HepG2 (cell line): ENCODE data around the gene KLHL12. TPM values are rescaled to one million over a fixed set of nuclear protein-coding genes. Genes with fewer than 3 reads are reported as not detected.

ENCODE experiments used
- ARNT2 ChIP-seq: sonication (generic); formaldehyde crosslinking; IDR thresholded peaks from 2 replicates; pipeline ENCODE4 v1.8.0; 2022; ENCODE audit warnings: mild to moderate bottlenecking, low read depth, missing genetic modification reagents, moderate library complexity
- KDM2A ChIP-seq: sonication (generic); formaldehyde crosslinking; IDR thresholded peaks from 2 replicates; pipeline ENCODE4 v1.4.0; 2020; ENCODE audit warnings: low read depth, missing genetic modification reagents, borderline replicate concordance
- RERE ChIP-seq: IDR thresholded peaks from 2 replicates; pipeline ENCODE4 v1.6.1; 2016; ENCODE audit warnings: low read depth, missing genetic modification reagents, missing compliant biosample characterization
- SAFB2 ChIP-seq: sonication (generic); formaldehyde crosslinking; IDR thresholded peaks from 2 replicates; pipeline ENCODE4 v1.5.1; 2020; ENCODE audit warnings: missing genetic modification reagents, low read depth, mild to moderate bottlenecking, borderline replicate concordance
- SYNCRIP ChIP-seq: fragments of 200-400 bp; formaldehyde crosslinking; IDR thresholded peaks from 2 replicates; pipeline ENCODE4 v1.6.1; 2018; ENCODE audit warnings: mild to moderate bottlenecking, low read depth, low read length; ENCODE audit not compliant: insufficient read depth
- TCF7L2 ChIP-seq: IDR thresholded peaks from 2 replicates; pipeline ENCODE4 v1.6.1; 2011; ENCODE audit warnings: mild to moderate bottlenecking, low read depth, low read length, moderate library complexity
- ZNF501 ChIP-seq: sonication (generic); formaldehyde crosslinking; IDR thresholded peaks from 2 replicates; pipeline ENCODE4 v1.5.1; 2020; ENCODE audit warnings: mild to moderate bottlenecking, moderate library complexity, missing genetic modification reagents
- ZNF749 ChIP-seq: sonication (generic); formaldehyde crosslinking; IDR thresholded peaks from 2 replicates; pipeline ENCODE4 v1.8.0; 2022; ENCODE audit warnings: mild to moderate bottlenecking, missing genetic modification reagents, moderate library complexity, borderline replicate concordance
- ZSCAN30 ChIP-seq: sonication (generic); formaldehyde crosslinking; IDR thresholded peaks from 2 replicates; pipeline ENCODE4 v1.5.0; 2020; ENCODE audit warnings: mild to moderate bottlenecking, missing genetic modification reagents
- ZSCAN31 ChIP-seq: sonication (generic); formaldehyde crosslinking; IDR thresholded peaks from 2 replicates; pipeline ENCODE4 v1.5.0; 2020; ENCODE audit warnings: low read depth, mild to moderate bottlenecking, missing genetic modification reagents
- polyA plus RNA-seq, 8 experiments: library from polyadenylated mRNA; depleted of rRNA in 3 of 8; stranded (reverse) in 7 of 8; unstranded in 1 of 8; fragments of >200 nt; fragmentation: Illumina TruSeq in 4 of 8; extraction: Trizol in 4 of 8; gene quantifications; 2 replicates each; pipeline versions ENCODE4 v1.2.1 to v1.2.3, GENCODE V29; 2011 to 2016; ENCODE audit warnings: low read depth in 4 of 8, missing spikeins in 1 of 8, mixed read lengths in 1 of 8; ENCODE audit not compliant: insufficient read depth in 1 of 8
- total RNA-seq, 5 experiments: library from RNA; depleted of rRNA; stranded (reverse); fragments of >200 nt; fragmentation: Illumina TruSeq; extraction: Trizol; gene quantifications; 2 replicates each; pipeline ENCODE4 v1.2.3, GENCODE V29; 2016; ENCODE audit warnings: low read depth in 1 of 5
- TF ChIP-seq, protein P1 (sequence below): IDR thresholded peaks from 2 replicates; pipeline ENCODE4 v1.6.1; 2018; ENCODE audit warnings: missing genetic modification reagents, mild to moderate bottlenecking, missing compliant biosample characterization
- TF ChIP-seq, protein P2 (sequence below): sonication (generic); formaldehyde crosslinking; IDR thresholded peaks from 2 replicates; pipeline ENCODE4 v1.5.0; 2020; ENCODE audit warnings: mild to moderate bottlenecking, missing genetic modification reagents
- TF ChIP-seq, protein P3 (sequence below): sonication (generic); formaldehyde crosslinking; conservative IDR thresholded peaks from 2 replicates; pipeline ENCODE4 v1.8.1; 2023; ENCODE audit warnings: missing genetic modification reagents
- TF ChIP-seq, protein P4 (sequence below): sonication (generic); formaldehyde crosslinking; conservative IDR thresholded peaks from 2 replicates; pipeline ENCODE4 v1.8.0; 2022; ENCODE audit warnings: missing genetic modification reagents

The KLHL12 gene
- total and polyA plus RNA-seq, 2 of the 13 experiments (the other 11 are each of a cell fraction or from before 2014, with no cell fraction given): 19.2 to 25.2 TPM

GRCh38 chr1:202926581-202927491, at the start of gene KLHL12 (continued):
- TF ChIP-seq, protein P1, sequence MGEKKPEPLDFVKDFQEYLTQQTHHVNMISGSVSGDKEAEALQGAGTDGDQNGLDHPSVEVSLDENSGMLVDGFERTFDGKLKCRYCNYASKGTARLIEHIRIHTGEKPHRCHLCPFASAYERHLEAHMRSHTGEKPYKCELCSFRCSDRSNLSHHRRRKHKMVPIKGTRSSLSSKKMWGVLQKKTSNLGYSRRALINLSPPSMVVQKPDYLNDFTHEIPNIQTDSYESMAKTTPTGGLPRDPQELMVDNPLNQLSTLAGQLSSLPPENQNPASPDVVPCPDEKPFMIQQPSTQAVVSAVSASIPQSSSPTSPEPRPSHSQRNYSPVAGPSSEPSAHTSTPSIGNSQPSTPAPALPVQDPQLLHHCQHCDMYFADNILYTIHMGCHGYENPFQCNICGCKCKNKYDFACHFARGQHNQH (CRISPR knock-in tag): peak; percentile 84
- TF ChIP-seq, protein P2, sequence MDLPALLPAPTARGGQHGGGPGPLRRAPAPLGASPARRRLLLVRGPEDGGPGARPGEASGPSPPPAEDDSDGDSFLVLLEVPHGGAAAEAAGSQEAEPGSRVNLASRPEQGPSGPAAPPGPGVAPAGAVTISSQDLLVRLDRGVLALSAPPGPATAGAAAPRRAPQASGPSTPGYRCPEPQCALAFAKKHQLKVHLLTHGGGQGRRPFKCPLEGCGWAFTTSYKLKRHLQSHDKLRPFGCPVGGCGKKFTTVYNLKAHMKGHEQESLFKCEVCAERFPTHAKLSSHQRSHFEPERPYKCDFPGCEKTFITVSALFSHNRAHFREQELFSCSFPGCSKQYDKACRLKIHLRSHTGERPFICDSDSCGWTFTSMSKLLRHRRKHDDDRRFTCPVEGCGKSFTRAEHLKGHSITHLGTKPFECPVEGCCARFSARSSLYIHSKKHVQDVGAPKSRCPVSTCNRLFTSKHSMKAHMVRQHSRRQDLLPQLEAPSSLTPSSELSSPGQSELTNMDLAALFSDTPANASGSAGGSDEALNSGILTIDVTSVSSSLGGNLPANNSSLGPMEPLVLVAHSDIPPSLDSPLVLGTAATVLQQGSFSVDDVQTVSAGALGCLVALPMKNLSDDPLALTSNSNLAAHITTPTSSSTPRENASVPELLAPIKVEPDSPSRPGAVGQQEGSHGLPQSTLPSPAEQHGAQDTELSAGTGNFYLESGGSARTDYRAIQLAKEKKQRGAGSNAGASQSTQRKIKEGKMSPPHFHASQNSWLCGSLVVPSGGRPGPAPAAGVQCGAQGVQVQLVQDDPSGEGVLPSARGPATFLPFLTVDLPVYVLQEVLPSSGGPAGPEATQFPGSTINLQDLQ (CRISPR knock-in tag): peak; percentile 92; the same call in 1 of the 2 replicates
- TF ChIP-seq ZSCAN31 (CRISPR knock-in tag) (peak; percentile 83; the same call in 1 of the 2 replicates), RERE (CRISPR knock-in tag) (no peak), KDM2A (CRISPR knock-in tag) (peak; percentile 94; the same call in 1 of the 2 replicates), ARNT2 (CRISPR knock-in tag) (no peak; the same call in 1 of the 2 replicates), TCF7L2 (no peak), SYNCRIP (no peak), ZNF749 (CRISPR knock-in tag) (no peak), SAFB2 (peak; percentile 80; the same call in 1 of the 2 replicates), ZNF501 (CRISPR knock-in tag) (peak; percentile 79), ZSCAN30 (no peak)
- TF ChIP-seq, protein P3, sequence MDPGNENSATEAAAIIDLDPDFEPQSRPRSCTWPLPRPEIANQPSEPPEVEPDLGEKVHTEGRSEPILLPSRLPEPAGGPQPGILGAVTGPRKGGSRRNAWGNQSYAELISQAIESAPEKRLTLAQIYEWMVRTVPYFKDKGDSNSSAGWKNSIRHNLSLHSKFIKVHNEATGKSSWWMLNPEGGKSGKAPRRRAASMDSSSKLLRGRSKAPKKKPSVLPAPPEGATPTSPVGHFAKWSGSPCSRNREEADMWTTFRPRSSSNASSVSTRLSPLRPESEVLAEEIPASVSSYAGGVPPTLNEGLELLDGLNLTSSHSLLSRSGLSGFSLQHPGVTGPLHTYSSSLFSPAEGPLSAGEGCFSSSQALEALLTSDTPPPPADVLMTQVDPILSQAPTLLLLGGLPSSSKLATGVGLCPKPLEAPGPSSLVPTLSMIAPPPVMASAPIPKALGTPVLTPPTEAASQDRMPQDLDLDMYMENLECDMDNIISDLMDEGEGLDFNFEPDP (CRISPR knock-in tag): no peak
- TF ChIP-seq, protein P4, sequence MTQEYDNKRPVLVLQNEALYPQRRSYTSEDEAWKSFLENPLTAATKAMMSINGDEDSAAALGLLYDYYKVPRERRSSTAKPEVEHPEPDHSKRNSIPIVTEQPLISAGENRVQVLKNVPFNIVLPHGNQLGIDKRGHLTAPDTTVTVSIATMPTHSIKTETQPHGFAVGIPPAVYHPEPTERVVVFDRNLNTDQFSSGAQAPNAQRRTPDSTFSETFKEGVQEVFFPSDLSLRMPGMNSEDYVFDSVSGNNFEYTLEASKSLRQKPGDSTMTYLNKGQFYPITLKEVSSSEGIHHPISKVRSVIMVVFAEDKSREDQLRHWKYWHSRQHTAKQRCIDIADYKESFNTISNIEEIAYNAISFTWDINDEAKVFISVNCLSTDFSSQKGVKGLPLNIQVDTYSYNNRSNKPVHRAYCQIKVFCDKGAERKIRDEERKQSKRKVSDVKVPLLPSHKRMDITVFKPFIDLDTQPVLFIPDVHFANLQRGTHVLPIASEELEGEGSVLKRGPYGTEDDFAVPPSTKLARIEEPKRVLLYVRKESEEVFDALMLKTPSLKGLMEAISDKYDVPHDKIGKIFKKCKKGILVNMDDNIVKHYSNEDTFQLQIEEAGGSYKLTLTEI (CRISPR knock-in tag): no peak
